Suprapubic skin (tissue), 4 donors: ENCODE results near the gene TSPAN18. TPM values are rescaled to one million over a fixed set of nuclear protein-coding genes. Genes with fewer than 3 reads are reported as not detected.
"Not testable (repeated sequence)": the region's sequence is repeated elsewhere in the genome, so short reads cannot be mapped to it uniquely, and the experiment has no call there.

ENCODE experiments used
- DNase-seq, 2 donors: peaks; one replicate each; pipeline ENCODE4 v3.0.0-alpha.2; 2019; ENCODE audit warnings: low spot score in 2 of 2
- H3K27ac ChIP-seq: fragments of 200-600 bp; sonication (generic); one replicate; pipeline ENCODE4 v1.5.1; 2019
- H3K27me3 ChIP-seq: fragments of 200-600 bp; sonication (generic); one replicate; pipeline ENCODE4 v1.5.1; 2019
- H3K36me3 ChIP-seq: fragments of 200-600 bp; sonication (generic); one replicate; pipeline ENCODE4 v1.5.1; 2019
- H3K4me1 ChIP-seq: fragments of 200-600 bp; sonication (generic); one replicate; pipeline ENCODE4 v1.5.1; 2019
- H3K4me3 ChIP-seq: fragments of 200-600 bp; sonication (generic); one replicate; pipeline ENCODE4 v1.5.1; 2019; ENCODE audit warnings: mild to moderate bottlenecking
- H3K9me3 ChIP-seq: fragments of 200-600 bp; sonication (generic); one replicate; pipeline ENCODE4 v1.5.1; 2019
- CTCF ChIP-seq, 2 donors: fragments of 200-600 bp in 1 of 2; fragments of 450-650 bp in 1 of 2; sonication (generic) in 1 of 2; IDR thresholded peaks; one replicate each; pipeline ENCODE4 v1.5.1; 2016 to 2019; ENCODE audit warnings: antibody characterized with exemption in 2 of 2, mild to moderate bottlenecking in 1 of 2, moderate library complexity in 1 of 2
- EP300 ChIP-seq: sonication (generic); formaldehyde crosslinking; IDR thresholded peaks from one replicate; pipeline ENCODE4 v1.6.1; 2017; ENCODE audit warnings: antibody characterized with exemption
- POLR2A ChIP-seq, 2 donors: fragments of 450-650 bp; IDR thresholded peaks; one replicate each; pipeline ENCODE4 v1.6.1; 2017; ENCODE audit warnings: antibody characterized with exemption in 2 of 2, mild to moderate bottlenecking in 2 of 2, moderate library complexity in 2 of 2
- POLR2AphosphoS5 ChIP-seq, 3 donors: sonication (generic); formaldehyde crosslinking; IDR thresholded peaks; one replicate each; pipeline ENCODE4 v1.6.1; 2017; ENCODE audit warnings: antibody characterized with exemption in 3 of 3
- WGBS: methylation state at CpG from one replicate; pipeline ENCODE4 v1.1.5; 2018; 5-methylcytosine and 5-hydroxymethylcytosine counted together
- total RNA-seq, 4 donors: library from RNA; depleted of rRNA; stranded (reverse); fragments of >200 nt; gene quantifications; one replicate each; pipeline ENCODE4 v1.1.0, GENCODE V29; 2016

Gene TSPAN18
- total RNA-seq, 4 donors from 2014 or later, result 1.3 to 5.1 (median 3.9) TPM

- H3K27me3 ChIP-seq, result no peaks in the 10 kb centered on the region
- no peaks in the 10 kb centered on the region for H3K36me3 ChIP-seq
- H3K4me3 ChIP-seq, result no peak overlapping the region
- 48% methylated on average over 7 of the region's 7 CpGs for WGBS
- H3K9me3 ChIP-seq, result no peaks in the 10 kb centered on the region
- no peak overlapping the region for H3K27ac ChIP-seq
- H3K4me1 ChIP-seq, result peaks cover 17% of the 10 kb centered on the region
- TF ChIP-seq POLR2AphosphoS5 (IDR thresholded peaks at IDR 0.05) (no peak), CTCF (IDR thresholded peaks at IDR 0.05) (no peak), EP300 (no peak), POLR2A (IDR thresholded peaks at IDR 0.05) (no peak)
- DNase-seq, result no peak
These were observed 139.1 kb downstream of the TSPAN18 start for GRCh38 chr11:44865866-44866272.

DNA sequence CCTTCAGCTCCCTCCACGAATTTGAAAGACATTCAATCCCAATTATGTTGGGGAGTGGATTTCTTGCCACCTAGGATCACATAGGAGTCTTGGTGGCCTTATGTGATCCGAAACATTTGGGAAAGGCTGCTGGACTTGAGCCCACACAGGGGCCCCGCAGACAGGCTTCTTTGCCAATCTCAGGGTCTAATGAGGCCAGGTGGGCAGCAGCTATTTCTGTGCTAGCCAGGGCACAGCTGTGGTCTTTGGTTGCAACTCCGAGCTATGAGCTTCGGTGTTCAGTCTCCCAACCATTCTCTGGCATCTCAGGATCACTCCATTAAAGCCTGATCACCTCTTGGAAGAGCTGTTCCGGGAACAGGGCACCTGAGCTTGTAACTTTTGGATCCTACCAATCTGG, 139.5 kb downstream of the TSPAN18 start:
- Histone ChIP-seq H3K27me3 (no peaks in the 10 kb centered on the region), H3K36me3 (no peaks in the 10 kb centered on the region), H3K4me3 (no peak overlapping the region), H3K9me3 (no peaks in the 10 kb centered on the region), H3K4me1 (peaks cover 17% of the 10 kb centered on the region), H3K27ac (no peak overlapping the region)
- WGBS, result 70% methylated on average over 6 of the region's 6 CpGs
- no peak for DNase-seq
- TF ChIP-seq POLR2A (IDR thresholded peaks at IDR 0.05) (no peak), CTCF (IDR thresholded peaks at IDR 0.05) (no peak), EP300 (no peak), POLR2AphosphoS5 (IDR thresholded peaks at IDR 0.05) (no peak)

DNA sequence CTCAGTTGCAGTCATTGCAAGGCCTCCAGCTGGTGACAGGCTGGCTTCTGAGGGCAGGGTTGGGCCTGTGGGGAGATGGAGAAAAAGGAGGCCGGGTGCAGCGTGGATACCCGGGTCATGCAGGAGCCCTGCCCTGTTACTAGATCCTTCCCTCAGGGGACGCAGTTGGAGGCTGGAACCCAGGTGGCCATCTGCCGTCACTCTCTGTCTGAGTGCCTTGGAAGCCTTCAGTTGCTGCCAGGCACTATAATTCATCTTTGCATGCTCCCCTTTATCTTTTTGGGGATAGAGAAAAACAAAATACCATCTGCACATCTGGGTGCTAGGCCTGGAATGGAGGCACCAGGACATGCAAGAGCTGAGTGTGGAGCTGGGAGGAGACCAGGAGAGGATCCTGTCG, 141.3 kb downstream of the TSPAN18 start:
- no peak for TF ChIP-seq POLR2A (IDR thresholded peaks at IDR 0.05)
- Histone ChIP-seq H3K36me3 (no peaks in the 10 kb centered on the region), H3K4me3 (no peak overlapping the region), H3K9me3 (no peaks in the 10 kb centered on the region), H3K4me1 (no peaks in the 10 kb centered on the region), H3K27me3 (no peaks in the 10 kb centered on the region), H3K27ac (no peak overlapping the region)
- DNase-seq, result no peak
- 95% methylated on average over 5 of the region's 6 CpGs for WGBS

GRCh38 chr11:44868455-44869421, 142.0 kb downstream of the TSPAN18 start:
- H3K27me3 ChIP-seq, result no peaks in the 10 kb centered on the region
- no peak for DNase-seq
- no peaks in the 10 kb centered on the region for H3K4me1 ChIP-seq
- no peaks in the 10 kb centered on the region for H3K36me3 ChIP-seq
- H3K27ac ChIP-seq, result no peak overlapping the region
- H3K9me3 ChIP-seq, result no peaks in the 10 kb centered on the region
- 93% methylated on average over 13 of the region's 14 CpGs for WGBS
- H3K4me3 ChIP-seq, result no peak overlapping the region
- TF ChIP-seq POLR2AphosphoS5 (IDR thresholded peaks at IDR 0.05) (no peak), POLR2A (IDR thresholded peaks at IDR 0.05) (no peak)

GRCh38 chr11:44870181-44870580, 143.4 kb downstream of the TSPAN18 start:
- H3K9me3 ChIP-seq, result no peaks in the 10 kb centered on the region
- H3K27ac ChIP-seq, result no peak overlapping the region
- H3K27me3 ChIP-seq, result no peaks in the 10 kb centered on the region
- DNase-seq, result no peak
- no peaks in the 10 kb centered on the region for H3K36me3 ChIP-seq
- no peak overlapping the region for H3K4me3 ChIP-seq
- WGBS, result 65% methylated on average over 3 of the region's 3 CpGs
- TF ChIP-seq EP300 (no peak), POLR2AphosphoS5 (IDR thresholded peaks at IDR 0.05) (no peak), CTCF (IDR thresholded peaks at IDR 0.05) (no peak), POLR2A (IDR thresholded peaks at IDR 0.05) (no peak)
- H3K4me1 ChIP-seq, result no peaks in the 10 kb centered on the region

DNA sequence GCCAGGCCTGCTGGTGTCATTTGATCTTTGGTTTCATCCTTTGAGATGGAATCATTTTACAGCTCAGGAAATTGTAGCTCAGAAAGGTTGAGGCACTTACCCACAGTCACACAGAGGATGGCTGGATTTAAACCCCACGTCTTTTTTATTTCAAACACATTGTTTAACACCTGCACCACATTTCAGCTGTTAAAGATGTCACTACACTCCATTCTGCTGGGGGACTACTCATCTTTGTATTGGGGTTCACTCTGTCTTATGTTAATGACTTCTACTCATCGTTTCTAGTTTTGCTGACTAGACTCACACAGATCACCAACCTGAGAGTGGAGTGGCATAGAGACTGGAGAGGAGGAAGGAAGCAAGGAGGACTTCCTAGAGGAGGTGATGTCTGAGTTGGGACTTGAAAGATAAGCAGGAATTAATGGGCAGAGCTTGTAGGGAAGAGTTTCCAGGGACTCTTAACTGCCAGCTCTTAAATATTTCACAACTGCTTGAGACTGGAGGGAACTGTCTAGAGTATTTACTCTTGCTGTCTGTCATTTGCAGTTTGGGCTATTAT, 143.9 kb downstream of the TSPAN18 start:
- no peak for DNase-seq
- no peaks in the 10 kb centered on the region for H3K9me3 ChIP-seq
- H3K27me3 ChIP-seq, result no peaks in the 10 kb centered on the region
- no peak overlapping the region for H3K27ac ChIP-seq
- no peaks in the 10 kb centered on the region for H3K4me1 ChIP-seq
- no peaks in the 10 kb centered on the region for H3K36me3 ChIP-seq
- no peak for TF ChIP-seq EP300
- TF ChIP-seq POLR2A (IDR thresholded peaks at IDR 0.05), result no peak
- TF ChIP-seq CTCF (IDR thresholded peaks at IDR 0.05), result no peak
- no peak for TF ChIP-seq POLR2AphosphoS5 (IDR thresholded peaks at IDR 0.05)
- WGBS, result 84% methylated on average over 2 of the region's 2 CpGs
- H3K4me3 ChIP-seq, result no peak overlapping the region

DNA sequence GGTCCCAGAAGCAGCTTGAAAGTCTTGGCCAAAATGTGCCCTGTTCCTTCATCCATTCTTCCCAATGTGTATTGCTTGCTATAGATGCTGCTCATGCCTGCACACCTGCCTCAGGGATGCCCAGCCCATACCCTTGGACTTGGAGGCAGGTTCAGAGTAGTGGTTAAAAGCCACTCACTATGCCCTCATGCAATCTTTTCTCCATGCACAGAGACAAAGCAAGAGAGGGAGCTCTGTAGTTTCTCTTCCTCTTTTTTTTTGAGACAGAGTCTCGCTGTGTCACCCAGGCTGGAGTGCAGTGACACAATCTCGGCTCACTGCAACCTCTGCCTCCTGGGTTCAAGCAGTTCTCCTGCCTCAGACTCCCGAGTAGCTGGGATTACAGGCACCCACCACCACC, 144.9 kb downstream of the TSPAN18 start:
- not testable (repeated sequence) for H3K27ac ChIP-seq, DNase-seq, H3K9me3 ChIP-seq, H3K4me3 ChIP-seq, H3K36me3 ChIP-seq, H3K27me3 ChIP-seq, H3K4me1 ChIP-seq
- WGBS, result 83% methylated on average over 3 of the region's 3 CpGs
